MM.1S (cell line): ENCODE data around the gene DAZAP1.

ENCODE experiments used
- DNase-seq: peaks from one replicate; pipeline ENCODE4 v3.0.0-alpha.2; 2015
- H2AFZ ChIP-seq: fragments of 300-600 bp; sonication (generic); 2 replicates; pipeline ENCODE4 v1.6.0; 2016; ENCODE audit warnings: antibody characterized with exemption, low read length
- H3F3A ChIP-seq: fragments of 300-600 bp; sonication (generic); 2 replicates; pipeline ENCODE4 v1.6.1; 2016; ENCODE audit warnings: mild to moderate bottlenecking, antibody characterized with exemption, low read length, moderate library complexity, mixed read lengths; ENCODE audit not compliant: insufficient read depth
- H3K27ac ChIP-seq: fragments of 300-600 bp; sonication (generic); 2 replicates; pipeline ENCODE4 v1.5.1; 2016; ENCODE audit warnings: mild to moderate bottlenecking, low read length
- H3K27me3 ChIP-seq: fragments of 300-600 bp; sonication (generic); replicated peaks from 2 replicates; pipeline ENCODE4 v1.6.0; 2016; ENCODE audit warnings: low read length; ENCODE audit not compliant: insufficient read depth
- H3K36me3 ChIP-seq: fragments of 300-600 bp; sonication (generic); replicated peaks from 2 replicates; pipeline ENCODE4 v1.6.1; 2016; ENCODE audit warnings: mild to moderate bottlenecking, low read length, mixed read lengths; ENCODE audit not compliant: insufficient read depth
- H3K4me1 ChIP-seq: fragments of 300-600 bp; sonication (generic); 2 replicates; pipeline ENCODE4 v1.6.1; 2016; ENCODE audit warnings: low read length, mixed read lengths
- H3K4me2 ChIP-seq: fragments of 300-600 bp; sonication (generic); 2 replicates; pipeline ENCODE4 v1.6.0; 2016; ENCODE audit warnings: low read depth, low read length
- H3K4me3 ChIP-seq: fragments of 300-600 bp; sonication (generic); 2 replicates; pipeline ENCODE4 v1.5.1; 2016; ENCODE audit warnings: low read length, mixed read lengths
- H3K79me2 ChIP-seq: fragments of 300-600 bp; sonication (generic); 2 replicates; pipeline ENCODE4 v1.6.1; 2016; ENCODE audit warnings: mixed run types, low read length, mixed read lengths
- H3K9ac ChIP-seq: fragments of 300-600 bp; sonication (generic); 2 replicates; pipeline ENCODE4 v1.6.1; 2016; ENCODE audit warnings: low read length, mixed read lengths
- H3K9me2 ChIP-seq: fragments of 300-600 bp; sonication (generic); replicated peaks from 2 replicates; pipeline ENCODE4 v1.6.1; 2016; ENCODE audit warnings: mild to moderate bottlenecking, low read length, mixed read lengths; ENCODE audit not compliant: insufficient read depth
- H3K9me3 ChIP-seq: fragments of 300-600 bp; sonication (generic); replicated peaks from 2 replicates; pipeline ENCODE4 v1.6.1; 2016; ENCODE audit warnings: mild to moderate bottlenecking, low read length, mixed read lengths; ENCODE audit not compliant: insufficient read depth
- H4K20me1 ChIP-seq: fragments of 300-600 bp; sonication (generic); 2 replicates; pipeline ENCODE4 v1.6.1; 2016; ENCODE audit warnings: mild to moderate bottlenecking, low read length, moderate library complexity, mixed read lengths; ENCODE audit not compliant: insufficient read depth
- EZH2 ChIP-seq: fragments of 300-600 bp; sonication (generic); optimal IDR thresholded peaks from 2 replicates; pipeline ENCODE3; 2017; ENCODE audit warnings: low read depth, mild to moderate bottlenecking, antibody characterized with exemption, low read length, mixed read lengths
- EZH2phosphoT487 ChIP-seq: fragments of 300-600 bp; sonication (generic); IDR thresholded peaks from 2 replicates; pipeline ENCODE4 v1.6.1; 2018; ENCODE audit warnings: antibody characterized with exemption, low read length
- TF ChIP-seq, protein P1 (sequence below): fragments of 300-600 bp; sonication (generic); IDR thresholded peaks from 2 replicates; pipeline ENCODE4 v1.5.1; 2016; ENCODE audit warnings: antibody characterized with exemption, low read length, mixed read lengths

DAZAP1 gene

DNA sequence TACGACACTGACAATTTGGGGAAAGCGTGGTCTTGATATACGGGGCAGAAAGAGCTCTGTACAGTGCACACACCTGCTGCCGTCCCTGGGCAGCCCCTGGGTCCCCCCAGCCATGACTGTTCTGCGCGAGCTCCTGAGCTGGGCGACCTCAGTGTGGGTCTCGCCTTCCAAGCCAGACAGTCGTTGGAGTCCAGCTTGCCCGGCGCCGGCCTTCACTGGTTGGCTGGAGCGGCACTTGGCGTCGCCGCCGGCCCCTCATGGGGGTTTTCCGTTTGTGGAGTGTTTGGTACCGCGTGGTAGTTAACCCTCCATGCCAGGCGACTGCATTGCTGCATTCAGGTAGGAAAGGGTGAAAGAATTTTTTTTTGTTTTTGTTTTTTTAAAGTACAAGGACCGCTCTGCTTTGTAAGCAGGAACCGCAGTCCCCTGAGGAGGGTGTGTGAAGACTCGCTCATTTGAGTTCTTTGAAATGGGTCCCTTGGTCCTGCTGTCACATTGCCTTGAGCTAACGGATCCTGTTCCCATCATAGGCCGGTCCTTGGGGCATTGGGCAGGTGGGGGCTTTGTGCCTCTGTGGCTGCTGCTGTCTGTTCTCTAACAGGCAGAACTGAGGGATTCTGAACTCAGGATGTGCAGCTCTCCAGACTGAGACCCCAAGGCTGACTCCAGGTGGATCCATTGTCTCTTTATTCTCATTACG, 20.0 kb downstream of the DAZAP1 start:
- Histone ChIP-seq H3K4me2 (no peak overlapping the region), H3K9me3 (no peaks in the 10 kb centered on the region), H3K4me3 (no peak overlapping the region), H3K9me2 (no peaks in the 10 kb centered on the region), H3K27me3 (no peaks in the 10 kb centered on the region), H3K79me2 (peaks cover 68% of the 10 kb centered on the region), H3F3A (peaks cover 4% of the 10 kb centered on the region; the same call in 1 of the 2 replicates), H3K27ac (no peak overlapping the region), H2AFZ (no peak overlapping the region), H3K36me3 (peaks cover 24% of the 10 kb centered on the region), H3K9ac (no peak overlapping the region), H4K20me1 (0 out of 2 replicates have a peak, but pooled peaks cover 3% of the 10 kb centered on the region), H3K4me1 (no peaks in the 10 kb centered on the region)
- no peak for DNase-seq
- TF ChIP-seq, protein P1, sequence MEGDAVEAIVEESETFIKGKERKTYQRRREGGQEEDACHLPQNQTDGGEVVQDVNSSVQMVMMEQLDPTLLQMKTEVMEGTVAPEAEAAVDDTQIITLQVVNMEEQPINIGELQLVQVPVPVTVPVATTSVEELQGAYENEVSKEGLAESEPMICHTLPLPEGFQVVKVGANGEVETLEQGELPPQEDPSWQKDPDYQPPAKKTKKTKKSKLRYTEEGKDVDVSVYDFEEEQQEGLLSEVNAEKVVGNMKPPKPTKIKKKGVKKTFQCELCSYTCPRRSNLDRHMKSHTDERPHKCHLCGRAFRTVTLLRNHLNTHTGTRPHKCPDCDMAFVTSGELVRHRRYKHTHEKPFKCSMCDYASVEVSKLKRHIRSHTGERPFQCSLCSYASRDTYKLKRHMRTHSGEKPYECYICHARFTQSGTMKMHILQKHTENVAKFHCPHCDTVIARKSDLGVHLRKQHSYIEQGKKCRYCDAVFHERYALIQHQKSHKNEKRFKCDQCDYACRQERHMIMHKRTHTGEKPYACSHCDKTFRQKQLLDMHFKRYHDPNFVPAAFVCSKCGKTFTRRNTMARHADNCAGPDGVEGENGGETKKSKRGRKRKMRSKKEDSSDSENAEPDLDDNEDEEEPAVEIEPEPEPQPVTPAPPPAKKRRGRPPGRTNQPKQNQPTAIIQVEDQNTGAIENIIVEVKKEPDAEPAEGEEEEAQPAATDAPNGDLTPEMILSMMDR: no peak
- TF ChIP-seq EZH2 (no peak), EZH2phosphoT487 (no peak)

DNA sequence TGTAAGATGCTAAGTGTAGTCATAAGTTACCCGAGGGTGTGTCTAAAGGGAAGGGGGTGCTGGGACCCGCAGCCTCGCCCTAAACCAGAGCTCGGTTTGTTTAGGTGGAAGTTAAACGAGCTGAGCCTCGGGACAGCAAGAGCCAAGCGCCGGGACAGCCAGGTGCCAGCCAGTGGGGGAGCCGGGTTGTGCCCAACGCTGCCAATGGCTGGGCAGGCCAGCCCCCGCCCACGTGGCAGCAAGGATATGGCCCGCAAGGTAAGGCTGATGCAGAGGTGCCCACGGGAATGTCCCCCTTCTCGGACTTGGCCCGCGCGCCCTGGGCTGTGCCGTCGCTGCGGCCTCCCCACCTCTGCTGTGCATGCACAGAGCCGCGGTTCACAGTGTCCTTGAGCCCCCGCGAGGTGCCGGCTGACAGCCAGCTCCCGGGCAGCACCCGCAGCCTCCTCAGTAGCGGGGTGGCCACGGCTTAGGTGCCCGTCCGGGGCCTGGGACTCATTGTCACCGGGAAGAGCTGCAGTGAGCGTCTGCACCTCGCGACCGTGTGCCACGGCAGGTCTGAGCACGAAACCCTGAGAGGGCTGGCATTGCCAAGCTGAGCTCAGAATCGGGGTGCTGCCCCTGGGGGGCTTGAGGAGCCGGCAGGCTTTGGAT, 21.5 kb downstream of the DAZAP1 start:
- H3K4me3 ChIP-seq: no peak overlapping the region
- no peaks in the 10 kb centered on the region for H3F3A ChIP-seq
- peaks cover 67% of the 10 kb centered on the region for H3K79me2 ChIP-seq
- H3K4me1 ChIP-seq: no peaks in the 10 kb centered on the region
- no peak overlapping the region for H3K4me2 ChIP-seq
- DNase-seq: no peak
- H4K20me1 ChIP-seq: 0 out of 2 replicates have a peak, but pooled peaks cover 2% of the 10 kb centered on the region
- H3K9ac ChIP-seq: no peak overlapping the region
- no peaks in the 10 kb centered on the region for H3K9me2 ChIP-seq
- no peaks in the 10 kb centered on the region for H3K9me3 ChIP-seq
- H2AFZ ChIP-seq: no peak overlapping the region
- H3K27me3 ChIP-seq: no peaks in the 10 kb centered on the region
- H3K36me3 ChIP-seq: peaks cover 12% of the 10 kb centered on the region; the same call in 1 of the 2 replicates
- H3K27ac ChIP-seq: no peak overlapping the region
- TF ChIP-seq, protein P1: no peak
- TF ChIP-seq EZH2phosphoT487 (no peak), EZH2 (no peak)

GRCh38 chr19:1429750-1430149, 22.4 kb downstream of the DAZAP1 start:
- Histone ChIP-seq H3K4me3 (no peak overlapping the region), H3K79me2 (peaks cover 64% of the 10 kb centered on the region), H3K9me2 (no peaks in the 10 kb centered on the region), H3K4me1 (no peaks in the 10 kb centered on the region), H3K4me2 (no peak overlapping the region), H3F3A (0 out of 2 replicates have a peak, but pooled peaks cover 6% of the 10 kb centered on the region), H3K27me3 (no peaks in the 10 kb centered on the region), H3K9ac (no peak overlapping the region), H4K20me1 (0 out of 2 replicates have a peak, but pooled peaks cover 2% of the 10 kb centered on the region), H3K9me3 (no peaks in the 10 kb centered on the region), H2AFZ (no peak overlapping the region), H3K27ac (no peak overlapping the region), H3K36me3 (peaks cover 12% of the 10 kb centered on the region; the same call in 1 of the 2 replicates)
- DNase-seq: no peak
- TF ChIP-seq, protein P1: no peak
- TF ChIP-seq EZH2phosphoT487 (no peak), EZH2 (no peak)
